HL-60 (cell line): ENCODE data around the gene FAU.

Source experiments
- DNase-seq, 2 experiments: peaks; one replicate each; pipeline ENCODE4 v3.0.0-alpha.2; 2010 to 2020; ENCODE audit warnings: low read depth in 1 of 2, low spot score in 1 of 2
- H3K27ac ChIP-seq: fragments of 250-450 bp; sonication (Bioruptor Pico); replicated peaks from 2 replicates; pipeline ENCODE4 v1.5.1; 2020; ENCODE audit warnings: mild to moderate bottlenecking, moderate library complexity
- H3K27me3 ChIP-seq: fragments of 250-450 bp; sonication (Bioruptor Pico); 2 replicates; pipeline ENCODE4 v1.5.1; 2021; ENCODE audit warnings: mild to moderate bottlenecking, moderate library complexity; ENCODE audit not compliant: insufficient read depth, poor library complexity, severe bottlenecking
- H3K4me3 ChIP-seq: replicated peaks from 2 replicates; pipeline ENCODE4 v1.5.1; 2011; ENCODE audit warnings: mild to moderate bottlenecking, control low read depth, low read length; ENCODE audit not compliant: insufficient read depth
- GABPA ChIP-seq: IDR thresholded peaks from 2 replicates; pipeline ENCODE4 v1.6.1; 2012; ENCODE audit warnings: low read depth
- POLR2AphosphoS5 ChIP-seq: IDR thresholded peaks from 2 replicates; pipeline ENCODE4 v1.6.1; 2012; ENCODE audit warnings: low read depth
- SPI1 ChIP-seq: IDR thresholded peaks from 2 replicates; pipeline ENCODE4 v1.6.1; 2012; ENCODE audit warnings: low read depth, mild to moderate bottlenecking, borderline replicate concordance
- TF ChIP-seq, protein P1 (sequence below): IDR thresholded peaks from 2 replicates; pipeline ENCODE4 v1.6.1; 2012; ENCODE audit warnings: low read depth; ENCODE audit not compliant: insufficient replicate concordance
- TF ChIP-seq, protein P2 (sequence below): IDR thresholded peaks from one replicate; pipeline ENCODE4 v1.5.1; 2011; ENCODE audit warnings: low read length, control low read depth, inconsistent platforms; ENCODE audit not compliant: insufficient read depth

FAU gene

DNA sequence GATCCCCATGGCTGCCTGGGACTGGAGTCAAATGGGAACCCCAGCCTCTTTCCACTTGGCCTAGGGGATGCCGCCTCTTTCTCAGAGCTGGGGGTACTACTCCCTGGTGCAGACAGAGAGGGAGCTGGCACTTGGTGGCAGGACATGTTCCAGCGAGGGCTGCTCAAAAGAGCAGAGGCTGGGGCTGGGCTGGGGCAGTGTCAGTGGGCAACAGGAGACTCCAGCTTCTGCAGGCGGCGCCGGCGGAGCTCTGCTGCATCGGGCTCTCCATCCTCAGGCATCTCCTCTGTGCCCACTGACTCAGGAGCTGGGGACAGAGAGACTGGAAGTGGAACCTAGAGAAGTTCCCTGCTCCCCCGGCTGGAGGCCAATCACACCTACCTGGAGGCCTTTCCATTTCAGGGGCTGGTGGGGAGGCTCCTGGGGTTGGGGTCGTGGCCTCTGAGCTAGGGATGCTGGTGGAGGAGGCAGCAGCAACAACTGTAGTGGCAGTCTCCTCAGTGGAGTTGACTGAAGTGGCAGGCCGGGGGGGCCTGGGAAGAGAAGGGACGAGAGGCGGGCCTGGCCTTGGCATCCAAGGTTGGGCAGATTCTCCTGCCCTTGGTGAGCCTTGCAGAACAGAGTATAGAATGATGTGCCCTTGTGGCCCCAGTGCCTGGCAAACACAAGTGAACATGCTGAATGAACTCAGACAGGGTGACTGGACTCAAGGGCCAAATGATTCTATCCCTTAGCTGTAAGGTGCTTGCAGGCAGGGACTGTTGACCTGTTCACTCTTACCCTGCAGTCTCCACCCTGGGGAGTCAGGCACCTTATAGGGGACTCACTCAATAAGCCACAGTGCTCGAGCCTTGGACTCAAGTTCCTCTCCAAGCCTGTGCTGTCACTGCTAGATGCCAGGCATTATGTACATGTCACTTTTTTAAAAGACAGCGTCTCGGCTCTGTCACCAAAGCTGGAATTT, 6.5 kb upstream of the FAU start:
- TF ChIP-seq, protein P1, sequence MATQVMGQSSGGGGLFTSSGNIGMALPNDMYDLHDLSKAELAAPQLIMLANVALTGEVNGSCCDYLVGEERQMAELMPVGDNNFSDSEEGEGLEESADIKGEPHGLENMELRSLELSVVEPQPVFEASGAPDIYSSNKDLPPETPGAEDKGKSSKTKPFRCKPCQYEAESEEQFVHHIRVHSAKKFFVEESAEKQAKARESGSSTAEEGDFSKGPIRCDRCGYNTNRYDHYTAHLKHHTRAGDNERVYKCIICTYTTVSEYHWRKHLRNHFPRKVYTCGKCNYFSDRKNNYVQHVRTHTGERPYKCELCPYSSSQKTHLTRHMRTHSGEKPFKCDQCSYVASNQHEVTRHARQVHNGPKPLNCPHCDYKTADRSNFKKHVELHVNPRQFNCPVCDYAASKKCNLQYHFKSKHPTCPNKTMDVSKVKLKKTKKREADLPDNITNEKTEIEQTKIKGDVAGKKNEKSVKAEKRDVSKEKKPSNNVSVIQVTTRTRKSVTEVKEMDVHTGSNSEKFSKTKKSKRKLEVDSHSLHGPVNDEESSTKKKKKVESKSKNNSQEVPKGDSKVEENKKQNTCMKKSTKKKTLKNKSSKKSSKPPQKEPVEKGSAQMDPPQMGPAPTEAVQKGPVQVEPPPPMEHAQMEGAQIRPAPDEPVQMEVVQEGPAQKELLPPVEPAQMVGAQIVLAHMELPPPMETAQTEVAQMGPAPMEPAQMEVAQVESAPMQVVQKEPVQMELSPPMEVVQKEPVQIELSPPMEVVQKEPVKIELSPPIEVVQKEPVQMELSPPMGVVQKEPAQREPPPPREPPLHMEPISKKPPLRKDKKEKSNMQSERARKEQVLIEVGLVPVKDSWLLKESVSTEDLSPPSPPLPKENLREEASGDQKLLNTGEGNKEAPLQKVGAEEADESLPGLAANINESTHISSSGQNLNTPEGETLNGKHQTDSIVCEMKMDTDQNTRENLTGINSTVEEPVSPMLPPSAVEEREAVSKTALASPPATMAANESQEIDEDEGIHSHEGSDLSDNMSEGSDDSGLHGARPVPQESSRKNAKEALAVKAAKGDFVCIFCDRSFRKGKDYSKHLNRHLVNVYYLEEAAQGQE: no peak
- no peak for TF ChIP-seq GABPA
- TF ChIP-seq SPI1: no peak
- TF ChIP-seq, protein P2, sequence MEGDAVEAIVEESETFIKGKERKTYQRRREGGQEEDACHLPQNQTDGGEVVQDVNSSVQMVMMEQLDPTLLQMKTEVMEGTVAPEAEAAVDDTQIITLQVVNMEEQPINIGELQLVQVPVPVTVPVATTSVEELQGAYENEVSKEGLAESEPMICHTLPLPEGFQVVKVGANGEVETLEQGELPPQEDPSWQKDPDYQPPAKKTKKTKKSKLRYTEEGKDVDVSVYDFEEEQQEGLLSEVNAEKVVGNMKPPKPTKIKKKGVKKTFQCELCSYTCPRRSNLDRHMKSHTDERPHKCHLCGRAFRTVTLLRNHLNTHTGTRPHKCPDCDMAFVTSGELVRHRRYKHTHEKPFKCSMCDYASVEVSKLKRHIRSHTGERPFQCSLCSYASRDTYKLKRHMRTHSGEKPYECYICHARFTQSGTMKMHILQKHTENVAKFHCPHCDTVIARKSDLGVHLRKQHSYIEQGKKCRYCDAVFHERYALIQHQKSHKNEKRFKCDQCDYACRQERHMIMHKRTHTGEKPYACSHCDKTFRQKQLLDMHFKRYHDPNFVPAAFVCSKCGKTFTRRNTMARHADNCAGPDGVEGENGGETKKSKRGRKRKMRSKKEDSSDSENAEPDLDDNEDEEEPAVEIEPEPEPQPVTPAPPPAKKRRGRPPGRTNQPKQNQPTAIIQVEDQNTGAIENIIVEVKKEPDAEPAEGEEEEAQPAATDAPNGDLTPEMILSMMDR: no peak
- TF ChIP-seq POLR2AphosphoS5: no peak; the same call in none of the 2 replicates
- Histone ChIP-seq H3K4me3 (no peak overlapping the region), H3K27me3 (no peaks in the 10 kb centered on the region), H3K27ac (no peak overlapping the region)
- DNase-seq: no peak

DNA sequence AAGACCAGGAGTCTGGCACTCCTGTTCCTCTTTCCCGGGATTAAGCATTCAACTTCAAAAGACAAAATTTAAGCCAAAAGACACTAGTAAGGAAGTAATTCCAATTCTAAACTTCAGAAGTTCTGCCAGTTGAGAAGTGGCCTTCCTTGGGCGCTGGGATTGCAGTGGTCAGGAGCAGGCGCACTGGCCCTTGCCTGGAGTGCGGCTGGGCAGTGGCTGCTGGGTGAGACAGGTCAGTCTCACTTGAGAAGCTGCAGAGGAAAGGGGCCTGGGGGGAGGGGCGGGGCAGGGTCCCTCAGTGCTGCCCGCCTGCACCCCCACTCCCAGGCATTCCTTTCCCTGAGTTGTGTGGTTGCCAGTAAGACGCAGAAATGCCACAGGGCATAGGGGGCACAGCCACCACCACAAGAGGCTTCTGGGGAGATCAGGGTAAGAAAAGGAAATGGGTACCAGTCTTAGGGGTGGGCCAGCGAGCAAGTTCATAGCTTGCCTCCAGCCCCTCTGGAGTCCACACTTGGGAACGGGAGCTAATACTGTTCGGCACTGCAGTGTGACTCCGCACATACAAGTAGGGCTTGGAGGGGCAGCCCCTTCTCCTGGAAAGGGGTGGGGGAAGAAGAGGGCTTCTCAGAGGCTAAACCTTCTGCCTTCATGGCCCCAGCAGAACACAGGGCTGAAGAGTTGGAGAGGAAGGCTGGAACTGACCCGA, 5.7 kb upstream of the FAU start:
- TF ChIP-seq, protein P2: no peak
- TF ChIP-seq, protein P1: no peak
- TF ChIP-seq SPI1: no peak
- no peak for TF ChIP-seq GABPA
- TF ChIP-seq POLR2AphosphoS5: no peak; the same call in 1 of the 2 replicates
- DNase-seq: no peak
- Histone ChIP-seq H3K27ac (no peak overlapping the region), H3K27me3 (no peaks in the 10 kb centered on the region), H3K4me3 (no peak overlapping the region)

DNA sequence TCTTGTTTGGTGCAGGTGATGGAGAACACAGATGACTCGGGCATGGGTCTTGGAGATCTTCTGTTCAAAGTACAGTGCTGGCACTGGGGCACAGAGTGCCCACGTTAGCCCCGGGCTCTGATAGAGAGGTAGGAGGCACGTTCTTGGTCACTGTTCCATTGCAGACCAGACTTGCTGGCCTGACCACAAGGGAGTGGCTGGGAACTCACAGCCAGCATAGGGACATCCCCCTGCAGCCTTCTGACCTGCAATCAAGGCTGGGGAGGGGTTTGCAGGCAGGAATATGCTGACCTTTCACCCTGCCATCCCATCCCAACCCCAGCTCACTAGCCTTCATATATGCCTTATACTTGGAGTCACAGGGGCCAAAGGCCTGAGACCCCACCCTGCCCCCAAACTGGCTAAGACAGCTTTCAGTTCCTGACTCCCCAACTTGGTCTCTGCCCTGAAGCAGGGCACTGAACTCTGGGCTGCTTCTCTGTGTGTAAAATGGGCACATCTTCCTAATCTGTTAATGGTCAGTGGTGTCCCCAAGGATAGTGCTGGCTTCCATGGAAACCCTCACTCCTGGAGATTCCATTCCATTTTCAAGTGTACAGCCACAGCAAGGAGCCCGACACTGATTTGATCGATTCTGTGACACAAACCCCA, 4.8 kb upstream of the FAU start:
- TF ChIP-seq SPI1 (no peak), GABPA (no peak), POLR2AphosphoS5 (peak; percentile 73; the same call in 1 of the 2 replicates)
- TF ChIP-seq, protein P1: no peak
- TF ChIP-seq, protein P2: no peak
- DNase-seq: no peak
- Histone ChIP-seq H3K4me3 (no peak overlapping the region), H3K27me3 (no peaks in the 10 kb centered on the region), H3K27ac (no peak overlapping the region)
